Subcutaneous abdominal adipose tissue (tissue), 5 donors: ENCODE measurements around the gene IRF9.
"Not testable (repeated sequence)": the region's sequence is repeated elsewhere in the genome, so short reads cannot be mapped to it uniquely, and the experiment has no call there.

ENCODE experiments used
- H3K27ac ChIP-seq: one replicate; pipeline ENCODE4 v1.7.0; 2013; ENCODE audit warnings: low read depth, mild to moderate bottlenecking, inconsistent platforms, low read length, moderate library complexity
- H3K27me3 ChIP-seq, 5 donors: one replicate each; pipeline ENCODE4 v1.7.0; 2013; ENCODE audit warnings: low read length in 5 of 5, inconsistent platforms in 1 of 5; ENCODE audit not compliant: control insufficient read depth in 5 of 5, insufficient read depth in 4 of 5
- H3K36me3 ChIP-seq, 5 donors: one replicate each; pipeline ENCODE4 v1.7.0; 2013; ENCODE audit warnings: low read length in 5 of 5; ENCODE audit not compliant: control insufficient read depth in 5 of 5, insufficient read depth in 5 of 5
- H3K4me1 ChIP-seq, 5 donors: one replicate each; pipeline ENCODE4 v1.7.0; 2013; ENCODE audit warnings: low read length in 5 of 5, mild to moderate bottlenecking in 3 of 5, moderate library complexity in 1 of 5; ENCODE audit not compliant: control insufficient read depth in 5 of 5, insufficient read depth in 5 of 5
- H3K4me3 ChIP-seq, 5 donors: one replicate each; pipeline ENCODE4 v1.7.0; 2013; ENCODE audit warnings: low read length in 5 of 5, low read depth in 1 of 5
- H3K9ac ChIP-seq, 5 donors: one replicate each; pipeline ENCODE4 v1.7.0; 2013; ENCODE audit warnings: low read length in 5 of 5, mild to moderate bottlenecking in 4 of 5, moderate library complexity in 3 of 5
- H3K9me3 ChIP-seq, 5 donors: one replicate each; pipeline ENCODE4 v1.7.0; 2013; ENCODE audit warnings: low read length in 5 of 5; ENCODE audit not compliant: control insufficient read depth in 5 of 5
- donor health status: healthy.
- donor health status: healthy.
- donor health status: healthy.
- donor health status: healthy.
- donor health status: healthy.

Gene IRF9

DNA sequence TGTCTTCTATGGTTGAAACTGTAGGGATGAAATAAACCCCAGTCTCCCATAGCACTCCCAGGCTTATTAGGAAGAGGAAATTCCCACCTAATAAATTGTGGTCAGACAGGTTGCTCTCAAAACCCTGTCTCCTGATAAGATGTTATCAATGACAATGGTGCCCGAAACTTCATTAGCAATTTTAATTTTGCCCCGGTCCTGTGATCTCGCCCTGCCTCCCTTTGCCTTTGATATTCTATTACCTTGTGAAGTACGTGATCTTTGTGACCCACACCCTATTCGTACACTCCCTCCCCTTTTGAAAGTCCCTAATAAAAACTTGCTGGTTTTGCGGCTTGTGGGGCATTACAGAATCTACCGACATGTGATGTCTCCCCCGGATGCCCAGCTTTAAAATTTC is 41.5 kb downstream of the IRF9 start:
- H3K27ac ChIP-seq, H3K9me3 ChIP-seq, H3K27me3 ChIP-seq, H3K4me3 ChIP-seq, H3K4me1 ChIP-seq, H3K9ac ChIP-seq: not testable (repeated sequence)
- H3K36me3 ChIP-seq, result peaks cover 3 to 55% (median 28%) of the 10 kb centered on the region in 5 donors

DNA sequence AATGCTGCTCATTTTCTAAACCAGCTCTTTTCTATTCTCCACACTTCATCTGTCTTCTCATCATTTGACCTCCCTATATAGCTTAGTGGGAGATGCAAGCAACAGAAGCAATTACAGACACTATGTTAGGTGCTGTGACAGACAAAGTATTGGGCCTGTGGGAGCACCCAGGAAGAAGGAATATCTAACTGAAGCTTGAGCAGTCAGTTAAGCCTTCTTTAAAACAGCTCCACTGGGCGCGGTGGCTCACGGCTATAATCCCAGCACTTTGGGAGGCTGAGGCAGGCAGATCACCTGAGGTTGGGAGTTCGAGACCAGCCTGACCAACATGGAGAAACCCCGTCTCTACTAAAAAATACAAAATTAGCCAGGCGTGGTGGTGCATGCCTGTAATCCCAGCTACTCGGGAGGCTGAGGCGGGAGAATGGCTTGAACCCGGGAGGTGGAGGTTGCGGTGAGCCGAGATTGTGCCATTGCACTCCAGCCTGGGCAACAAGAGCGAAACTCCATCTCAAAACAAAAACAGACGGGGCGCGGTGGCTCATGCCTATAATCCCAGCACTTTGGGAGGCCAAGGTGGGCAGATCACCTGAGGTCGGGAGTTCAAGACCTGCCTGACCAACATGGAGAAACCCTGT is 42.3 kb downstream of the IRF9 start:
- H3K4me1 ChIP-seq, H3K4me3 ChIP-seq, H3K9me3 ChIP-seq, H3K27ac ChIP-seq, H3K27me3 ChIP-seq, H3K9ac ChIP-seq: not testable (repeated sequence)
- H3K36me3 ChIP-seq, result peaks cover 3 to 63% (median 36%) of the 10 kb centered on the region in 5 donors

DNA sequence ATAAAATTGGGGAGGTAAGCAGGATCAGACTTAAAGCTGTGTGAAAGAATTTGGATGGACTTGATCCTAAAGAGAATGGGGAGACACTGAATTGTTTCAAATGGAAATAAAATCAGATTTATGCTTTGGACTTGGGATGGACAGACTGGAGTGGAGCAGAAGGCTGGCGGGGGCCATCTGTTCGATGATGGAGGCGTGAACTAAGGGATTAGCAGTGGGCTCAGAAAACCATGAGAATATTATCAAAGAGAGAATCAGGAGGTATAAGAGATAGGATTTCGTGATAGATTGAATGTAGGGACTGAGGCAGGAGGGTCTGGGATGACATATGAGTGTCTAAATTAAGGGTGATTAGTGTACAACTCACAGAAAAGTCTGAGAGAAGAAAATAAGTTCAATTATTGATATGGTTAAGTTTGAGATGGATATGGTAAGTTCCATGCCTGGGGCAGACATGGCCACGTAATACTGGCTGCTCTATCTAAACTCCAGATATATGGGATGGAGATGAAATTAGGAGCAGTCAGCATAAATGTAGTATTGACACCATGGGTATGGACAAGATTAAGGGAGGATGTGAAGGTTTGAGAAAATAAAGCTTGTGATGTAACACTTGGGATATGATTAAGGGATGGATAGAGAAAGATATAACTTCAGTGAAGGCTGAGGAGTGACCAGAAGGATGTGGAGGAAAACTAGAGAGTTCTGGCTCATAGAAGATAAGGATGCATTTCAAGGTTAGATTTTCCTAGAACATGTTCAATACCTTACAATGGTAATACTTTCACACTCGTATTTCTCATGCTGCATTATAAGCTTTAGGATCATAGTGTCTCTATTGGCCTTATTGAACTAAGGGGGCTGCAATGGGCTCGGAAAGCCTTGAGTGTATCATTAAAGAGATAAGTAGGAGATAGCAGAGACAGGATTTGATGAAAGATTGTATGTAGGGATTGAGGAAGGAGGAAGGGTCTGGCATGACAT is 43.4 kb downstream of the IRF9 start:
- no peaks in the 10 kb centered on the region for H3K27me3 ChIP-seq
- H3K9me3 ChIP-seq, result no peaks in the 10 kb centered on the region
- H3K36me3 ChIP-seq, result peaks cover 7 to 71% (median 45%) of the 10 kb centered on the region in 5 donors

DNA sequence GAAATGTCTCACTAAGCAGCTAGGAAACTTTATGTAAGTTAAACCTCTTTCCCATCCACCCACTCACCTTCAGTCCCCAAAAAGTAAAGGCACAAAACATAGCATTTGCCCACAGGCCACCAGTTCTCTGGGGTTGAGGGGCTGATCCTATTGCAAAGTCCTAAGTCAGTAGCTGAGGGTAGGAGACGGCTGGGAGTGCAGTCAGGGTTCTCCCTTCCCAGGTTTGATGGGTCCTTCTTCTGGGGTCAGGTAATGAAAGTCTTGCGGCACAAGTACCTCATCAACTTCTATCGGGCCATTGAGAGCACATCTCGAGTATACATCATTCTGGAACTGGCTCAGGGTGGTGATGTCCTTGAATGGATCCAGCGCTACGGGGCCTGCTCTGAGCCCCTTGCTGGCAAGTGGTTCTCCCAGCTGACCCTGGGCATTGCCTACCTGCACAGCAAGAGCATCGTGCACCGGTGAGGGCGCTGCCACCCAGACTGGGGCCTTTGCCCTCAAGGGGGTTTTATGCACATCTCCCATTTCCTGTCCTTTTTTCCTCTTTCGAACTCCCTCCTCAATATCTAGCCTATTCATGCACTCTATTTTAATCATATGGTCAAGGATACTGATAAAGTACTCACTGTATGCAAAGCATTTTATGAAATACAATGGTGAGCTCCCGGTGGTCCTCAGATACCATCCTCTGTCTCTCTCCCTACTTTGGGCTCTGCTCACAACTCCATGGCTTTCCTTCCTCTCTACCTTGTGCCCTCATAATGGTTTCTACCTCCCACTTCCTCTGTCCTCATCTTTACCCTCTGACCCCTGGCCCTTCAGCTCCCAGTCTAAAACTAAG is 45.4 kb downstream of the IRF9 start:
- H3K4me3 ChIP-seq, result no peak overlapping the region
- H3K9ac ChIP-seq, result no peak overlapping the region
- H3K4me1 ChIP-seq, result no peaks in the 10 kb centered on the region
- H3K27me3 ChIP-seq, result no peaks in the 10 kb centered on the region
- H3K36me3 ChIP-seq, result peaks cover 11 to 79% (median 59%) of the 10 kb centered on the region in 5 donors
- no peak overlapping the region for H3K27ac ChIP-seq
- H3K9me3 ChIP-seq, result no peaks in the 10 kb centered on the region

More for the DNA sequence above, 43.4 kb downstream of the IRF9 start:
- Histone ChIP-seq H3K4me1 (no peaks in the 10 kb centered on the region), H3K27ac (no peak overlapping the region), H3K9ac (no peak overlapping the region), H3K4me3 (no peak overlapping the region)

DNA sequence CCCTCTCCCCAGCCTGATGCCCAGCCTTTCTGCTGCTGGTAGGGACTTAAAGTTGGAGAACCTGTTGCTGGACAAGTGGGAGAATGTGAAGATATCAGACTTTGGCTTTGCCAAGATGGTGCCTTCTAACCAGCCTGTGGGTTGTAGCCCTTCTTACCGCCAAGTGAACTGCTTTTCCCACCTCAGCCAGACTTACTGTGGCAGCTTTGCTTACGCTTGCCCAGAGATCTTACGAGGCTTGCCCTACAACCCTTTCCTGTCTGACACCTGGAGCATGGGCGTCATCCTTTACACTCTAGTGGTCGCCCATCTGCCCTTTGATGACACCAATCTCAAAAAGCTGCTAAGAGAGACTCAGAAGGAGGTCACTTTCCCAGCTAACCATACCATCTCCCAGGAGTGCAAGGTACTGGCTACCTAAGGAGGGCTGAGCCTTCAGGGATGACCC is 46.1 kb downstream of the IRF9 start:
- H3K9me3 ChIP-seq, result no peaks in the 10 kb centered on the region
- no peaks in the 10 kb centered on the region for H3K27me3 ChIP-seq
- no peak overlapping the region for H3K4me3 ChIP-seq
- H3K36me3 ChIP-seq, result peaks cover 11 to 77% (median 59%) of the 10 kb centered on the region in 5 donors
- H3K4me1 ChIP-seq, result peaks cover 0 to 5% (median 0%) of the 10 kb centered on the region in 5 donors
- H3K9ac ChIP-seq, result no peak overlapping the region
- H3K27ac ChIP-seq, result no peak overlapping the region

DNA sequence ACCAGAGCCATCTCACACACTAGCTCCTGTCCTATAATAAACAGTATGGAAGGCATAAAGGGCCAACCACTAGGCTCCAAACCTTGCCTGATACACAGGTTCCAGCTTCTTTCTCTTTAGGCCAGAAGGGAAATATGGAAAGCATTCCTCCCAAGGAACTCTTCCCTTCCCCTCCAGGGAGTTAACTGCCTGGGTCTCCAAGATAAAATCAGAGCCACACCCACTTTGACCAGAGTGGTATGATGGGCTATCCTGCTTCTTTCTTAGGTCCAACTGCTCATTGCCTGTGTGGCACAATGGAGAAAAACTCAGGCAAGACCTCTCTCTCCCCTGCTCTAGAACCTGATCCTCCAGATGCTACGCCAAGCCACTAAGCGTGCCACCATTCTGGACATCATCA is 46.6 kb downstream of the IRF9 start:
- no peak overlapping the region for H3K9ac ChIP-seq
- H3K9me3 ChIP-seq, result no peaks in the 10 kb centered on the region
- no peaks in the 10 kb centered on the region for H3K27me3 ChIP-seq
- H3K4me3 ChIP-seq, result no peak overlapping the region
- H3K36me3 ChIP-seq, result peaks cover 11 to 77% (median 59%) of the 10 kb centered on the region in 5 donors
- no peak overlapping the region for H3K27ac ChIP-seq
- H3K4me1 ChIP-seq, result peaks cover 0 to 9% (median 4%) of the 10 kb centered on the region in 5 donors

DNA sequence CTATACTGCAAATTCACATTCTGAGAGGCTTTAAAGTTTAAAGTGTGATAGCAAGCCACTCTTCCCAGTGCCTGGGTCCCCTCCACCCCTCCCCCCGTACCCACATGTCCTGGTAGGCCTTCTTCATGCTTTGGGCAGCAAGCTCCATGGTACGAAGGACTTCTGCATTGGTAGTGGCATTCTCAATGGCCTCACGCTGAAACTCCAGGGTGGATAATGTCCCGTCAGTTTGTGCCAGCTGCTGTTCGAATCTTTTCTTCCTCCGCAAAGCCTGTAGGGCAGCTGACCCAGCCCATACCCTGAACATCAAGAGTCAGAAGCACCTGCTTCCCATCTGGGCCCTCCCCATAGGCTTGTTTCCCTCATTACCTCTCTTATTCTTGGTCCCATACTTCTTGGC is 50.2 kb downstream of the IRF9 start:
- Histone ChIP-seq H3K4me1 (peaks cover 0 to 33% (median 24%) of the 10 kb centered on the region in 5 donors), H3K27ac (no peak overlapping the region), H3K36me3 (peaks cover 8 to 50% (median 42%) of the 10 kb centered on the region in 5 donors), H3K9me3 (no peaks in the 10 kb centered on the region), H3K4me3 (no peak overlapping the region), H3K9ac (no peak overlapping the region), H3K27me3 (no peaks in the 10 kb centered on the region)

DNA sequence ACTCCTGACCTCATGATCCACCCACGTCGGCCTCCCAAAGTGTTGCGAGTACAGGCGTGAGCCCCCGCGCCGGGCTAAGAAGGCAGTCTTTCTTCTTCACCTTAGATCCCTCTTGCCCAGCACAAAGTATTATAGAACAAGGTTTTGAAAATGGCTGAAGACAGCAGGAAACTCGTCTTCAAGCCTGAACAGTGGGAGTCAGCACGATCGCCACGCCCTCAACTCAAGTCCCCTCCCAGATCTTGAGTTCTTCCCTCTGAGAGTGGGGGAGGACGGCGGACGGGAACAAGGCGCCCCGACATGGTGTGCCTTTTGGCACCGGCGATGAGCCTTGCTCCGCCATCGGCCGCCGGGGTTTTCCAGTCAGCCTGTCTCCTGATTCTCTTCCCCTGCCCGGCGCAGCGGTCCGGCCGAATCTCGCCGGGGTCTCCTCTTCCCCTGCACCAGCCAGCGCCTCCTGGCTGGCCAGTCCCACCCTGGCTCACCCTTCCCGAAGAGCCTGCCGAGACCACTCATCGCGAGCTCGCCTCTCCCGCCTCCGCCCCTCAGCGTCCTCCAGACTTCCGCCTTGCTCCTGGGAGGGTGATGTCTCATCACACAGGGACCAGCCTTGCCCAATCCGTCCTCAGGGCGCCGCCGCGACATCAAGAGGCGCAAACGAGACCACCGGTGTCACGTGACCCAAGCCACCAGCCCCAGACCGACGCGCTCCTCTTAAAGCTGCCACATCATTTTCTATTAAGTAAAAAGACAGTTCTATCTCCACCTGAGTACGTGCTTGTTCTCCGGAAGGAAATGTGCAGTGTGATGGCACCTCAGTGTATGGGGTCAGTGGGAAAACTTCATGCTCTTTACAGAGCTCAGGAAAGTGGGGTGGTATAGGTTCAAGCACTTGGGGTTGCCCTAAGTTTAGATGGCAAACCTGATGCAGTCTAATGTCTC is 52.1 kb downstream of the IRF9 start, which contains the start of gene CHMP4A:
CHMP4A (minus strand) TSS at position 565 of the 942 bp plus-strand sequence; CDS start at position 516, 49 bp downstream.
- H3K9ac ChIP-seq, result peak within 1 kb of the TSS; percentile 76 to 97 (median 91)
- H3K27me3 ChIP-seq, result no peaks in the 10 kb centered on the region
- H3K4me3 ChIP-seq, result peak within 1 kb of the TSS; percentile 60 to 92 (median 82)
- H3K27ac ChIP-seq, result peak within 1 kb of the TSS; percentile 89
- peaks cover 0 to 34% (median 24%) of the 10 kb centered on the region in 5 donors for H3K4me1 ChIP-seq
- H3K9me3 ChIP-seq, result no peaks in the 10 kb centered on the region
- H3K36me3 ChIP-seq, result peaks cover 11 to 43% (median 29%) of the 10 kb centered on the region in 5 donors
